Peyer's patch (tissue), 4 donors: ENCODE measurements around the gene HADHB.

Source experiments
- POLR2A ChIP-seq, 2 donors: fragments of 450-650 bp; IDR thresholded peaks; one replicate each; pipeline ENCODE4 v1.5.1; 2017; ENCODE audit warnings: antibody characterized with exemption in 2 of 2, mild to moderate bottlenecking in 2 of 2, moderate library complexity in 2 of 2
- TF ChIP-seq, protein P1 (sequence below), 6 experiments: fragments of 450-650 bp in 4 of 6; fragments of 200-600 bp in 2 of 6; sonication (generic) in 1 of 6; IDR thresholded peaks; one replicate each; pipeline ENCODE4 v1.5.1; 2017 to 2019; ENCODE audit warnings: antibody characterized with exemption in 6 of 6, mild to moderate bottlenecking in 3 of 6, moderate library complexity in 1 of 6

DNA sequence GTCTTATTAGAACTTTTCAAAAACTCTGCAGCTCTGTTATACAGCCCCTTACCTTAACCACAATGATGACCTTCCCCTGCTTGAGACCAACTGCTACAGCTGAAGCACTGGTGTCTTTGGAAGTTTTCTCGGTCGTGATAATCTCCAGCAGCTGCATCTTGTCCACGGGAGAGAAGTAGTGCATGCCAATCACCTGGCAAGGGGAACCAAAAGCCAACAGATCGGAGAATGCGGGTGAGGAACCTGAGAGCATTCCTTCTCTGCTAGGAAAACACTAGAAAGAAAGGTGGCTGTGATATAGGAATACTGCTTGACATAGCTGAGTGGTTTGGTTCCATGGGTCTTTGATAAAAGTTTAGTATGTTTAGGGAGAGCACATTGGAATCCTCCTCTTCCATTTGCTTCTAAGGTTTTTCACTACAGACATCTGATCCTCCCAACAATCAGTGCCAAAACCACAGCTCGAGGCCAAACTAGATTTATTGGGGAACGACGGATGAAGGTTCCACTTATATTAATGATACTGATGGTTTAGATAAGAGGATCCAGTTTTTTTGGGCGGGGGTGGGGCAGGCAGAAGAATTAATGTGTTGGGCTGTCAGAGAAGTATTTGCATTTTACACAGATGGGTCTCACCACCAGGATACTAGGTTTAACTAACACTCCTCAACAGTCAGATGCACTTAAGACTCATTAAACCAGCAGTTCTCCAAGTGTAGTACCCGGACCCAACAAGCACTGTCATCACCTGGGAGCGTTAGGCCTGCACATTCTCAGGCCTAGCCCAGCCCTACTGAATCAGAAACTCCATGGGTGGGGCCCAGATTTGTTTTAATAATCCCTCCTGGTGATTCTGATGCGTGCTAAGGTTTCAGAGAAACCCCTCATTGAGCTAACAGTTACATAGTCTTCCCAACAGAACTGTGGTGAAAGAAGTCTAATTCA, 49.4 kb upstream of the HADHB start:
- TF ChIP-seq, protein P1, sequence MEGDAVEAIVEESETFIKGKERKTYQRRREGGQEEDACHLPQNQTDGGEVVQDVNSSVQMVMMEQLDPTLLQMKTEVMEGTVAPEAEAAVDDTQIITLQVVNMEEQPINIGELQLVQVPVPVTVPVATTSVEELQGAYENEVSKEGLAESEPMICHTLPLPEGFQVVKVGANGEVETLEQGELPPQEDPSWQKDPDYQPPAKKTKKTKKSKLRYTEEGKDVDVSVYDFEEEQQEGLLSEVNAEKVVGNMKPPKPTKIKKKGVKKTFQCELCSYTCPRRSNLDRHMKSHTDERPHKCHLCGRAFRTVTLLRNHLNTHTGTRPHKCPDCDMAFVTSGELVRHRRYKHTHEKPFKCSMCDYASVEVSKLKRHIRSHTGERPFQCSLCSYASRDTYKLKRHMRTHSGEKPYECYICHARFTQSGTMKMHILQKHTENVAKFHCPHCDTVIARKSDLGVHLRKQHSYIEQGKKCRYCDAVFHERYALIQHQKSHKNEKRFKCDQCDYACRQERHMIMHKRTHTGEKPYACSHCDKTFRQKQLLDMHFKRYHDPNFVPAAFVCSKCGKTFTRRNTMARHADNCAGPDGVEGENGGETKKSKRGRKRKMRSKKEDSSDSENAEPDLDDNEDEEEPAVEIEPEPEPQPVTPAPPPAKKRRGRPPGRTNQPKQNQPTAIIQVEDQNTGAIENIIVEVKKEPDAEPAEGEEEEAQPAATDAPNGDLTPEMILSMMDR (IDR thresholded peaks at IDR 0.05) = no peak
- TF ChIP-seq POLR2A (IDR thresholded peaks at IDR 0.05) = no peak
